Activated T-helper 9 cell treated with anti-CD3 and anti-CD28 coated beads, Interleukin-2, amount 50 U/mL, for 16 hours (primary cell): ENCODE measurements around the gene WDR7.

Source experiments
- DNase-seq: peaks from one replicate; pipeline ENCODE4 v3.0.0-alpha.2; 2020; ENCODE audit warnings: low read depth

Gene WDR7

GRCh38 chr18:57048351-57048750, 397.2 kb downstream of the WDR7 start:
- no peak for DNase-seq

GRCh38 chr18:57048859-57049258, 397.7 kb downstream of the WDR7 start:
- no peak for DNase-seq

- no peak for DNase-seq
These were observed 399.3 kb downstream of the WDR7 start for GRCh38 chr18:57050310-57050949.

- no peak for DNase-seq
These were observed 400.0 kb downstream of the WDR7 start for GRCh38 chr18:57051021-57051656.

- no peak for DNase-seq
These were observed 400.5 kb downstream of the WDR7 start for GRCh38 chr18:57051657-57052044.

- no peak for DNase-seq
These were observed 401.0 kb downstream of the WDR7 start for GRCh38 chr18:57052173-57052572.

GRCh38 chr18:57052759-57053158, 401.6 kb downstream of the WDR7 start:
- no peak for DNase-seq

- no peak for DNase-seq
These were observed 403.7 kb downstream of the WDR7 start for GRCh38 chr18:57054891-57055290.

GRCh38 chr18:57057890-57058289, 406.7 kb downstream of the WDR7 start:
- no peak for DNase-seq

GRCh38 chr18:57058734-57059133, 407.6 kb downstream of the WDR7 start:
- DNase-seq, result no peak

GRCh38 chr18:57059366-57059765, 408.2 kb downstream of the WDR7 start:
- no peak for DNase-seq

- DNase-seq, result no peak
These were observed 409.7 kb downstream of the WDR7 start for GRCh38 chr18:57060814-57061213.

GRCh38 chr18:57062178-57062577, 411.0 kb downstream of the WDR7 start:
- no peak for DNase-seq

GRCh38 chr18:57062844-57063243, 411.7 kb downstream of the WDR7 start:
- DNase-seq, result no peak

- no peak for DNase-seq
These were observed 412.5 kb downstream of the WDR7 start for GRCh38 chr18:57063601-57064103.

GRCh38 chr18:57073501-57074187, 422.5 kb downstream of the WDR7 start:
- no peak for DNase-seq

GRCh38 chr18:57075716-57076400, 424.7 kb downstream of the WDR7 start:
- DNase-seq, result no peak

GRCh38 chr18:57077005-57077765, 426.0 kb downstream of the WDR7 start:
- DNase-seq, result no peak

- no peak for DNase-seq
These were observed 426.8 kb downstream of the WDR7 start for GRCh38 chr18:57077786-57078552.

- DNase-seq, result no peak
These were observed 427.5 kb downstream of the WDR7 start for GRCh38 chr18:57078614-57079013.

GRCh38 chr18:57080479-57080878, 429.3 kb downstream of the WDR7 start:
- DNase-seq, result no peak
